ENCODE measurements around the gene L3MBTL4.

- no peak for TF ChIP-seq CTCF (IDR thresholded peaks at IDR 0.05 in 8 of 11, conservative IDR thresholded peaks at IDR 0.05 in 3 of 11)
- no peak for TF ChIP-seq POLR2A (IDR thresholded peaks at IDR 0.05)
- no peak for TF ChIP-seq POLR2AphosphoS5 (IDR thresholded peaks at IDR 0.05)
Observed at GRCh38 chr18:6039055-6039454, 375.7 kb downstream of the L3MBTL4 start.

All from spleen (tissue), 7 donors.